OCI-LY1 (cell line): ENCODE data around the gene TMIGD3.

Source experiments
- H2AFZ ChIP-seq: fragments of 200-600 bp; sonication (generic), shearing (Covaris generic); 2 replicates; pipeline ENCODE4 v1.6.0; 2014; ENCODE audit warnings: antibody characterized with exemption, mild to moderate bottlenecking, low read length
- H3F3A ChIP-seq: fragments of 200-600 bp; sonication (generic), shearing (Covaris generic); 2 replicates; pipeline ENCODE4 v1.6.0; 2014; ENCODE audit warnings: mild to moderate bottlenecking, antibody characterized with exemption, low read length, moderate library complexity; ENCODE audit not compliant: insufficient read depth
- H3K27ac ChIP-seq: fragments of 200-600 bp; sonication (generic); 2 replicates; pipeline ENCODE4 v1.5.1; 2014; ENCODE audit warnings: low read length, mixed run types, mild to moderate bottlenecking, low read depth; ENCODE audit not compliant: poor library complexity, severe bottlenecking
- H3K27me3 ChIP-seq: fragments of 200-600 bp; sonication (generic); 2 replicates; pipeline ENCODE4 v1.6.0; 2014; ENCODE audit warnings: antibody characterized with exemption, mild to moderate bottlenecking, low read length, moderate library complexity; ENCODE audit not compliant: insufficient read depth
- H3K36me3 ChIP-seq: fragments of 200-600 bp; sonication (generic); 2 replicates; pipeline ENCODE4 v1.6.1; 2014; ENCODE audit warnings: mild to moderate bottlenecking, antibody characterized with exemption, low read length, moderate library complexity, mixed read lengths; ENCODE audit not compliant: insufficient read depth
- H3K4me1 ChIP-seq: fragments of 200-600 bp; sonication (generic); 2 replicates; pipeline ENCODE4 v1.5.1; 2014; ENCODE audit warnings: mild to moderate bottlenecking, low read length, moderate library complexity; ENCODE audit not compliant: insufficient read depth, severe bottlenecking
- H3K4me2 ChIP-seq: fragments of 200-600 bp; sonication (generic), shearing (Covaris generic); 2 replicates; pipeline ENCODE4 v1.6.1; 2014; ENCODE audit warnings: low read length
- H3K4me3 ChIP-seq: fragments of 200-600 bp; sonication (generic); 2 replicates; pipeline ENCODE4 v1.5.1; 2014; ENCODE audit warnings: low read length, low read depth, mild to moderate bottlenecking, mixed read lengths; ENCODE audit not compliant: poor library complexity, severe bottlenecking
- H3K79me2 ChIP-seq: fragments of 200-600 bp; shearing (Covaris generic); 2 replicates; pipeline ENCODE4 v1.6.1; 2016; ENCODE audit warnings: mixed run types, low read length, mixed read lengths; ENCODE audit not compliant: insufficient read depth
- H3K9ac ChIP-seq: fragments of 200-600 bp; sonication (generic), shearing (Covaris generic); 2 replicates; pipeline ENCODE4 v1.6.1; 2014; ENCODE audit warnings: mild to moderate bottlenecking, low read length, mixed read lengths
- H3K9me2 ChIP-seq: fragments of 200-600 bp; sonication (generic), shearing (Covaris generic); 2 replicates; pipeline ENCODE4 v1.6.1; 2014; ENCODE audit warnings: low read depth, mild to moderate bottlenecking, low read length, mixed read lengths
- H3K9me3 ChIP-seq: fragments of 200-600 bp; shearing (Covaris generic); 2 replicates; pipeline ENCODE4 v1.6.1; 2014; ENCODE audit warnings: low read length, mixed read lengths
- H4K20me1 ChIP-seq: fragments of 200-600 bp; sonication (generic), shearing (Covaris generic); 2 replicates; pipeline ENCODE4 v1.6.0; 2016; ENCODE audit warnings: mild to moderate bottlenecking, low read length; ENCODE audit not compliant: insufficient read depth
- EZH2 ChIP-seq: fragments of 200-600 bp; sonication (generic), shearing (Covaris generic); IDR thresholded peaks from 2 replicates; pipeline ENCODE4 v1.8.0; 2017; ENCODE audit warnings: borderline replicate concordance, mixed run types, mild to moderate bottlenecking, antibody characterized with exemption, low read length, moderate library complexity, mixed read lengths
- TF ChIP-seq, protein P1 (sequence below): fragments of 200-600 bp; sonication (generic), shearing (Covaris generic); IDR thresholded peaks from 2 replicates; pipeline ENCODE4 v1.5.1; 2017; ENCODE audit warnings: mild to moderate bottlenecking, antibody characterized with exemption, low read length, moderate library complexity, mixed read lengths

The TMIGD3 gene

DNA sequence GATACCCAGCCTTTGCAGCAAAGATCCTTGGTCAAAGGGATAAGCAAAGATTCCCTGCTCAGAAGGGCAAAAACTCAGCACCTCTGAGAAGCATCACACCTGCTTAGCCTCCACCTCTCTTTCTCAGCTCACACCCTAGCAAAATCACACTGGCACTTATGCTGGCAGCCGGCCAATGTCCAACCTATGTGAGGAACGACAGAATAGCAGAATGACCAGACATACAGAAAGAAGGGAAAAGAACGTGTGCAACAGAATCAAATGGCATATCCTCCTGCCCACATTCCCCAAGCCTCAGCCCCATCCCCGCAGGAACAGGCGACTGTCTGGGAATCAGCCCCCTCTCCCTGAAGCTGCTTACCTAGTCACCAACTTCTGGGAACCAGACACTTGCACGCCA is 664 bp upstream of the TMIGD3 start:
- Histone ChIP-seq H3K4me3 (no peak overlapping the region), H3K27me3 (no peaks in the 10 kb centered on the region; the same call in 1 of the 2 replicates), H3K9ac (no peak overlapping the region), H2AFZ (no peak overlapping the region), H4K20me1 (no peaks in the 10 kb centered on the region), H3F3A (0 out of 2 replicates have a peak, but pooled peaks cover 5% of the 10 kb centered on the region), H3K79me2 (no peaks in the 10 kb centered on the region), H3K36me3 (no peaks in the 10 kb centered on the region), H3K4me2 (peak overlapping the region; percentile 23; the same call in 1 of the 2 replicates), H3K4me1 (peaks cover 60% of the 10 kb centered on the region), H3K9me2 (no peaks in the 10 kb centered on the region), H3K9me3 (no peaks in the 10 kb centered on the region), H3K27ac (peak overlapping the region; percentile 24)
- TF ChIP-seq, protein P1, sequence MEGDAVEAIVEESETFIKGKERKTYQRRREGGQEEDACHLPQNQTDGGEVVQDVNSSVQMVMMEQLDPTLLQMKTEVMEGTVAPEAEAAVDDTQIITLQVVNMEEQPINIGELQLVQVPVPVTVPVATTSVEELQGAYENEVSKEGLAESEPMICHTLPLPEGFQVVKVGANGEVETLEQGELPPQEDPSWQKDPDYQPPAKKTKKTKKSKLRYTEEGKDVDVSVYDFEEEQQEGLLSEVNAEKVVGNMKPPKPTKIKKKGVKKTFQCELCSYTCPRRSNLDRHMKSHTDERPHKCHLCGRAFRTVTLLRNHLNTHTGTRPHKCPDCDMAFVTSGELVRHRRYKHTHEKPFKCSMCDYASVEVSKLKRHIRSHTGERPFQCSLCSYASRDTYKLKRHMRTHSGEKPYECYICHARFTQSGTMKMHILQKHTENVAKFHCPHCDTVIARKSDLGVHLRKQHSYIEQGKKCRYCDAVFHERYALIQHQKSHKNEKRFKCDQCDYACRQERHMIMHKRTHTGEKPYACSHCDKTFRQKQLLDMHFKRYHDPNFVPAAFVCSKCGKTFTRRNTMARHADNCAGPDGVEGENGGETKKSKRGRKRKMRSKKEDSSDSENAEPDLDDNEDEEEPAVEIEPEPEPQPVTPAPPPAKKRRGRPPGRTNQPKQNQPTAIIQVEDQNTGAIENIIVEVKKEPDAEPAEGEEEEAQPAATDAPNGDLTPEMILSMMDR, result no peak
- TF ChIP-seq EZH2, result no peak

DNA sequence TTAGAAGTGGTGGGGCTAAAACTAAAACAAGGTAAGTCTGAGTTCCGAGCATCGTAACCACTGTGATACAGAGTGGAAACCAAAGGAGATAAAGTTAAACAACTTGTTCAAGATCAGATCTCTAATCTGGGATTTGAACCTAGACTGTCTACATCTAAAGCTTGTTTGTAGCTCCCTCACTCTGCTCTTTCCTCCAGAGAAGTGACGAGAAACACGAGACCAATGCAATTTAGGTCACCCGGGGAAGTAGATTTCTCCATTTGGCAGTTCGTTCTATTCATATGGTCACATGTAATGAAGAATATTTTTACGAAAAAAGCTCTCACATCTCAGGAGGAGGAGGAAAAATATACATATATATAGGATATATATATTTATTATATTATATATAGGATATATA is 1.8 kb downstream of the TMIGD3 start:
- Histone ChIP-seq H3K9me3 (no peaks in the 10 kb centered on the region), H3K9ac (no peak overlapping the region), H3K27me3 (peaks cover 2% of the 10 kb centered on the region; the same call in 1 of the 2 replicates), H3K4me3 (no peak overlapping the region), H3F3A (0 out of 2 replicates have a peak, but pooled peaks cover 5% of the 10 kb centered on the region), H4K20me1 (no peaks in the 10 kb centered on the region), H3K79me2 (no peaks in the 10 kb centered on the region), H3K36me3 (no peaks in the 10 kb centered on the region), H2AFZ (no peak overlapping the region), H3K27ac (no peak overlapping the region), H3K4me1 (peaks cover 36% of the 10 kb centered on the region), H3K4me2 (no peak overlapping the region), H3K9me2 (no peaks in the 10 kb centered on the region)
- TF ChIP-seq, protein P1, result no peak
- no peak for TF ChIP-seq EZH2

DNA sequence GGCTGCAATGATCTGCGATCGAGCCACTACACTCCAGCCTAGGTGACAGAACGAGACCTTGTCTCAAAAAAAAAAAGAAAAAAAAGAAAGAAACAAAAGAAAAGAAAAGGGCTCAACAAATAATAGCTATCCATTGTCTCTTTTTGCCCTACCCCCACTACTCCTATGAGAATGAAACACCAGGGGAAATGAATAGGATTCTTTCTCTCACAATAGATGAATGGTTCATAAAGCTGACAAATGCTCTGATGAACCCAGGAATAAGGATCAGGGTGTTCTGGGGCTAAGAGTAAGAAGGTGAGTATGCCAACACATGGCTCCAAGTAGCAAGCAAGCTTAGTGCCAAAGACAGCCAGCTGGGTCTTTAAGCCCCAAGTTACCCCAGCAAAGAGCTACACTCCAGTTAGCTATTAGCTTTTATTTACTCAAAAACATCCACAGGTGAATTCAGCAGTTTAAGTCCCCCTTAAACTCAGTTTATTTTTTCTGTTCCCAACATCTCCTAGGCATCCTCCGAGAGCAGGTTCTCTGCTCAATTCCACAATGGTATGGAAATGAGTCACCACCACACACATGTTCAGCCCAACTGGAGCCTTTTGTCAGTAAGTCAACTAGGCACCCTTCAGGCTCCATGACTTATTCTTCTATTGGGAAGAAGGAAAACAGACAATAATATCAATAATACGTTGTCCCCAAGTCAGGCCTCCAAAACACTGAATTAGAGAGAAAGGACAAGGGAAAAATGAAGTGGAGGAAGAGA is 4.2 kb downstream of the TMIGD3 start:
- no peaks in the 10 kb centered on the region for H3K9me3 ChIP-seq
- no peaks in the 10 kb centered on the region for H3K9me2 ChIP-seq
- peaks cover 11% of the 10 kb centered on the region for H3K4me1 ChIP-seq
- H3F3A ChIP-seq, result no peaks in the 10 kb centered on the region
- peaks cover 7% of the 10 kb centered on the region; the same call in 1 of the 2 replicates for H3K27me3 ChIP-seq
- H3K9ac ChIP-seq, result no peak overlapping the region
- no peak overlapping the region for H3K4me2 ChIP-seq
- TF ChIP-seq, protein P1, result no peak
- TF ChIP-seq EZH2, result no peak
- H4K20me1 ChIP-seq, result no peaks in the 10 kb centered on the region
- no peak overlapping the region for H3K4me3 ChIP-seq
- H3K36me3 ChIP-seq, result no peaks in the 10 kb centered on the region
- H2AFZ ChIP-seq, result no peak overlapping the region
- H3K79me2 ChIP-seq, result no peaks in the 10 kb centered on the region
- no peak overlapping the region for H3K27ac ChIP-seq
